DMS53 (cell line): ENCODE data around the gene KRTAP12-3.
"Not testable (repeated sequence)": the region's sequence is repeated elsewhere in the genome, so short reads cannot be mapped to it uniquely, and the experiment has no call there.

Source experiments
- DNase-seq: peaks from one replicate; lab custom pipeline; 2025; lab: John Stamatoyannopoulos, UW

KRTAP12-3 gene

DNA sequence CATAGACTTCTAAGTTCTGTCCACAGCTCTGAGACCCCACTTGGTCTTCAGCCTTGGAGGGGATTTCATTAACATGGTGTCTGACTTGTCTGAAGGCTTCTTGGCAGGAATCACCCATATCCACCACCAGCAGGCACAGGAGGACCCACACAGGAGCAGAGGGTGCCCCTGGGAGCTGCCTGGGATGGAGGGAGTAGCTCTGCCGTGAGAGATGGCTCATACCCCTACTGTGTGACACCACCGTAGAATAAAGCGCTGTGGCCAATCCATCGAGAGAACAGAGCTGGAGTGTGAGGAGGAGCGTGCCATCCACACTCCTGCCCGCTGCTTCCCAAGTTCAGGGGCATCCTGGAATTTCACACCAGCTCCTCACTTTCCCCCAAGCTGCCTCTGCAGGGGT, 27.3 kb downstream of the KRTAP12-3 start:
- DNase-seq = not testable (repeated sequence)

DNA sequence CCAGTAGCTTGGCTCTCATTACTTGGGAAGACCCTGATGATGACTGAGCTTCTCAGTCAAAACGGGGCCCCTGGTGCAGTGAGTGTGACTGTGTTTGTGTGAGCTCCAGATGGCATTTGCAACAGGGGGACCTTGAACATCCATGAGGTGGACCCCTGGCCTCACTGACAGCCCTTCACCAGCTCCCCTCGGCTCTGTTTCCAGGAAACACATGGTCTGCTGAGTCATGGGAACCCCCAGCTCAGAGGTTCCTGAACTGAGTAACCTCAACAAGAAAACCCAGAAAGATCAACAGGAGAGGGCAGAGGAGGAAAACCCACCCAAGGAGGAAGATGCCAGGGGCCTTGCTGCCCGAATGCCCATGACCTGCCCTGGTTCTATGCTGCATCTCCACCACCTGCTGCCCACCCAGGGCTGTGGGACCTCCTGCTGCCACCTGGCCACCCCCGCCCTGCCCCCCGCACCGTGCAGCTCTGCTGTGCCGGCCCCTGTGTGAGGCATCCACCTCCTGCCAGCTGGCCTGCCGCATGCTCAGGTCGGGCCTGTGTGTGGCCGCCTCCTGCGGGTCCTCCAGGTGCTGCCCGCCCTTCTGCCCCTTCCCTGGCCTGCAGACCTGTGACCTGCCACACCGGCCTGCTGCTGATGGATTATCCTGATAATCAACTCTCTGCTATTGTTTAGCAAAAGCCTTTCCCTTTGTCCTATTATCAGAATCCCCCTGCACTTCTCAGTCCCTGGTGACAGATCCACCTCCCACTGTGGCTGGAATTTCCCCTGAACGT, 28.5 kb downstream of the KRTAP12-3 start:
- no peak for DNase-seq

DNA sequence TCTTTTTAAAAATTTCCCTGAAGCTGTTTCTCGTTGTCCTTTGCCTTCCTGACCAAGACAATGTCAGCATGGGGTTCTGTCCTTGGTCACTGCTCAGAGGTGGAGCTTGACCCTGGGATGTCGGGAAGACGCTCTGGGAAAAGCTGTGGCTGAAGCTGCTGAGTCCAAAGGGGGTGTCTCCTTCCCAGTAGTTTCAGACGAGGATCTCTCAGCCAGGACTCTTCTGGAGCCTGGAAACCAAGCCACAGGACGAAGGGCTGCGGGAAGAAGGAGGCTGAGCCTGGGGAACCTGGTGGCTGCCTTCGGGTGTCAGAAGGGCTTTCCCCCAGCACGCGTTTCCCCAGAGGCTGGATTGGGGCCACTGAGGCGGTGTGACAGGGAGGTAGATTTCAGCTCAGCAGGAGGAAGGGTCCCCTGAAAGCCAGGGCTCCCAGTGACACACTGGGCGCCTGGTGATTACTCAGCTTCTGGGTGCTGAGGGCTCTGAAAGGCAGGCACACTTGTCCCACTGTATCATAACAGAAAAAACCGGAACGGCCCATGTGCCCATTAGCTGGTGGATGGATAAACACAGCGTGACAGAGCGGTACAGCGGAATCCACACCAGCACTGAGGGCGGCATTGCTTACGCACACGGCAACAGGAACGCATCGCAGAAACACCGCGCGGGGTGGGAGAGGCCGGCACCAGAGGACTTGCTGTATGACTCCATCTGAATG, 29.3 kb downstream of the KRTAP12-3 start:
- DNase-seq = no peak

DNA sequence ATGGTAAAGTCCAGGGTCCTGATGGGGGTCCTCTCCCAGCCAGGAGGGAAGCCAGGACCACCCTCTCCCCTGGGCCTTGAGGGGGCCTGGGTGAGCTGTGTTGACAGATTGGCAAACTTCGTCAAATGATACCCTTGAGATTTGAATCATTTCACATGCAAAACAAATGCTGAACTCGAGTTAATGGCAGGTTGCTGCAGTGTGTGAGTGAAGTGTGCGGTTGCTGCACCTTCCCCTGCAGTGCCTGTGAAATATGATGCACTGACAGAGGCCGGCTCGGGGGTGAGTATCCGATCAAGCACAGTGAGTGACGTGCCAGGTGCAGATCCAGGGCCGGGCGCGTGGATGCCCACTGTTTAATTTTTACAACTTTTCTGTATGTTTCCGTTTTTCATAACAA, 29.9 kb downstream of the KRTAP12-3 start:
- DNase-seq = no peak

DNA sequence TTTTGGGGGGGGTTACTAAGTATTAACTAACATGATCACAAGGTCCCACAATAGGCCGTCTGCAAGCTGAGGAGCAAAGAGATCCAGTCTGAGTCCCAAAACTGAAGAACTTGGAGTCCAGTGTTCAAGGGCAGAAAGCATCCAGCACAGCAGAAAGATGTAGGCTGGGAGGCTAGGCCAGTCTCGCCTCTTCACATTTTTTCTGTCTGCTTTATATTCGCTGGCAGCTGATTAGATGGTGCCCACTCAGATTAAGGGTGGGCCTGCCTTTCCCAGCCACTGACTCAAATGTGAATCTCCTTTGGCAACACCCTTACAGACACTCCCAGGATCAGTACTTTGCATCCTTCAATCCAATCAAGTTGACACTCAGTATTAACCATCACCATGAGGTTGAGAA, 32.0 kb downstream of the KRTAP12-3 start:
- not testable (repeated sequence) for DNase-seq

DNA sequence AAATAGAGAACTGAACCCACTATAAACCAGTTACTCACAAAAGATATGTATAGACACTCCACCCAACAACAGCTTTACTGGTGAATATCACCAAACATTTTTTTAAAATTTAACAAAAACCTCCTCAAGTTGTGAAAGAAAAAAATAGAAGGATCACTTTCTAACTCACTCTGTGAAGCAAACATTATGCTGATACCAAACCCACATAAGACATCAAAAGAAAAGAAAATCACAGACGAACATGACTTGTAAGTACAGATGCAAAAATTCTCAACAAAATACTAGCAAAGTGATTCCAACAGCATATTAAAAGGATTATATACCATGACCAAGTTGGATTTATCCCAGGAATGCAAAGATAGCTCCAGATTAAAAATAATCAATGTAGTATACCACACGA, 34.0 kb downstream of the KRTAP12-3 start:
- no peak for DNase-seq

DNA sequence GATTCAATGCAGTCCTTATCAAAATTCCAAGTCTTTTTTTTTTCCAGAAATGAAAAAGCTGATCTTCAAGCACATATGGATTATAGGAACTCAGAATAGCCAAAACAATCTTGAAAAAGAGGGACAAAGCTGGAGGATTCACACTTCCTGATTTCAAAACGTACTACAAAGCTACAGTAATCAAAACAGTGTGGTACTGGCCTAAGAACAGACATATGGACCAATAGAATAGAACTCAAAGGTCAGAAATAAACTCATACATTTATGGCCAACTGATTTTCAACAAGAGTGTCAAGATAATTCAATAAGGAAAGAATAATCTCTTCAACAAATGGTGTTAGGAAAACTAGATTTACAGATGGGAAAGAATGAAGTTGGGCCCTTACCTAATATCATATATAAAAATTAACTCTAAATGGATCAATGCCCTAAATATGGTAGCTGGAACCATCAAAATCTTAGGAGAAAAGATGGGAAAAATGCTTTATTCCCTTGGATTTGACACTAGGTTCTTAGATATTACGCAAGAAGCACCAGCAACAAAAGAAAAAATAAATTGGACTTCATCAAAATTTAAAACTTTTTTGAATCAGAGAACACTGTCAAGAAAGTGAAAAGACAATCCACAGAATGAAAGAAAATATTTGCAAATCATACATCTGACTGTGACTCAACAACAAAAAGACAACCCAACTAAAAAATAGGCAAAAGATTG, 35.2 kb downstream of the KRTAP12-3 start:
- DNase-seq = no peak

DNA sequence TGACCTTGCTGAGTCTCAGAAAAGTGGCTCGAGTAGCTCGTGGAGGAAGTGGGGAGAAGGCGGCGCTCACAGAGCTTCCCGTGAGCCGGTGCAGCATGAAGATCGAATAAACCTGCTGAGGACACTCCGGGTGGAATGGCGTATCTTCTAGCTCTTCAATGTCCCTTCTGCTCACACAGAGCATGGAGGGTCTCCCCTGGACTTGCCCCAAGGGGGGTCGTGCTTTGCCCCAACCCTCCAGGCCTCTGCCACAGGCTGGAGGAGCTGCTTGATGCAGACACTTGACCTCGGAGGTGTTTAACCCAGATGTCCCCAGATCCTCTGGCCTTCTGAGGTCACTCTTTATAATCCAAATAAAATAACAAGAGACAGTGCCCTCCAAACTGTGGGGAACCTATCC, 37.0 kb downstream of the KRTAP12-3 start:
- DNase-seq = no peak

DNA sequence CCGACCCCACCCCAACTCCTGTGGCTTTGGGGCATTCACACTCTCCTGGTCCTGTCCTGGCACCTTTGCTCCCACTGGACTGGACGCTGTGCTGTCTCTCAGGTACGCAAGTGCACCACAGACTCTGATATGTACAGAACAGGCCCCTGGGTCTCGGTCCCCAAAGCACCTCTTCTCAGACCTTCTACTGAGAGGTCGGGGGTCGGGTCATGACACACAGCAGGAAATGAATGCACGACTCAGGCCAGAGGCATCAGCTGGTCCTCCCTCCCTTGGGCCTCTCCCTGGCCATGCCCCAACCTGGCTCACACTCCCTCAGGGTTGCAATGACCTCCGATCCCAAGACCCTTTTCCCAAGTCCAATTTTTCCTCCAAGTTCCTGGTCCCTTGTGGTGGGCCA, 37.5 kb downstream of the KRTAP12-3 start:
- DNase-seq = no peak

DNA sequence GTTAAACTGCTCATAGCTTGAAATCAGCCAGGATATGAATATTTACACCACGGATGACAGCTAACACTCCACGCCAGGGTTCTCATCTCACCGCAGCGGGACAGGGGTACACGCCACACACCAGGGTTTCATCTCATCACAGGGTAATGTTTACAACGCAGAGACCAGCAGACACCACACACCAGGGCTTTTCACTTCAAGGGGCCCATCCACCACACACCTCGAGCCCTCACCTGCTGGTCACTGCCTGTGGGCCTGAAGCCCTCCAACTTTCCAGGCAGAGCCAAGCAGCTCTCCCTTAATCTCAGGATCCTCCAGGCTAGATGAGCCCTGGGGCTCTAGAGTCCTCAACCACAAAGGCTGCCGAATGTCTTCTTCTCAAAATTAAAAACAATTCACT, 37.9 kb downstream of the KRTAP12-3 start:
- no peak for DNase-seq

DNA sequence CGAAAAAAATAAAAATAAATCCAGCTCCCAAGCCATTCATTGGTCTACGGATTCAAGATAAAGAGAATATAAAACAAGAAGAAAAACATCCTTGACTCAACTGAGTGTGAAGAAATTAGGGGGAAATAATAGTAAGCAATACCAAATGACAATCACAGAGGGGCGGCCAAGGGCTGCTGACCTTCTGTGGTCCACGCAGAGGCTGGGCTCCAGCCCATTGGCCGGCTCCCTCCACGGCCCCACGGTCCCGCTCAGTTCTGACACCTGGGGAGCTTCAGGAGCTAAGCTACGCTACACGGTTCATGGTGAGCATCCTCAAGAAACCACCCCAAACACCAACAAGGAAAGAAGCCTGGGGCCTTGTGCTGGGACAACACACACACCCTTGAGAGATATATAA, 38.8 kb downstream of the KRTAP12-3 start:
- DNase-seq = no peak

DNA sequence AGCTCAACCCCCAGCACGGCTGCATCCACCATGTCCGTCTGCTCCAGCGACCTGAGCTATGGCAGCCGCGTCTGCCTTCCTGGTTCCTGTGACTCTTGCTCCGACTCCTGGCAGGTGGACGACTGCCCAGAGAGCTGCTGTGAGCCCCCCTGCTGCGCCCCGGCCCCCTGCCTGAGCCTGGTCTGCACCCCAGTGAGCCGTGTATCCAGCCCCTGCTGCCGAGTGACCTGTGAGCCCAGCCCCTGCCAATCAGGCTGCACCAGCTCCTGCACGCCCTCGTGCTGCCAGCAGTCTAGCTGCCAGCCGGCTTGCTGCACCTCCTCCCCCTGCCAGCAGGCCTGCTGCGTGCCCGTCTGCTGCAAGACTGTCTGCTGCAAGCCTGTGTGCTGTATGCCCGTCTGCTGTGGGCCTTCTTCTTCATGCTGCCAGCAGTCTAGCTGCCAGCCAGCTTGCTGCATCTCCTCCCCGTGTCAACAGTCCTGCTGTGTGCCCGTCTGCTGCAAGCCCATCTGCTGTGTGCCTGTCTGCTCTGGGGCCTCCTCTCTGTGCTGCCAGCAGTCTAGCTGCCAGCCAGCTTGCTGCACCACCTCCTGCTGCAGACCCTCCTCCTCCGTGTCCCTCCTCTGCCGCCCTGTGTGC, 39.6 kb downstream of the KRTAP12-3 start, which contains the start of gene KRTAP10-12:
Gene KRTAP10-12, plus strand, starts transcription at position 1 of the 639 bp plus-strand sequence. Its CDS starts 30 bp downstream, at position 31.
- not testable (repeated sequence) for DNase-seq

DNA sequence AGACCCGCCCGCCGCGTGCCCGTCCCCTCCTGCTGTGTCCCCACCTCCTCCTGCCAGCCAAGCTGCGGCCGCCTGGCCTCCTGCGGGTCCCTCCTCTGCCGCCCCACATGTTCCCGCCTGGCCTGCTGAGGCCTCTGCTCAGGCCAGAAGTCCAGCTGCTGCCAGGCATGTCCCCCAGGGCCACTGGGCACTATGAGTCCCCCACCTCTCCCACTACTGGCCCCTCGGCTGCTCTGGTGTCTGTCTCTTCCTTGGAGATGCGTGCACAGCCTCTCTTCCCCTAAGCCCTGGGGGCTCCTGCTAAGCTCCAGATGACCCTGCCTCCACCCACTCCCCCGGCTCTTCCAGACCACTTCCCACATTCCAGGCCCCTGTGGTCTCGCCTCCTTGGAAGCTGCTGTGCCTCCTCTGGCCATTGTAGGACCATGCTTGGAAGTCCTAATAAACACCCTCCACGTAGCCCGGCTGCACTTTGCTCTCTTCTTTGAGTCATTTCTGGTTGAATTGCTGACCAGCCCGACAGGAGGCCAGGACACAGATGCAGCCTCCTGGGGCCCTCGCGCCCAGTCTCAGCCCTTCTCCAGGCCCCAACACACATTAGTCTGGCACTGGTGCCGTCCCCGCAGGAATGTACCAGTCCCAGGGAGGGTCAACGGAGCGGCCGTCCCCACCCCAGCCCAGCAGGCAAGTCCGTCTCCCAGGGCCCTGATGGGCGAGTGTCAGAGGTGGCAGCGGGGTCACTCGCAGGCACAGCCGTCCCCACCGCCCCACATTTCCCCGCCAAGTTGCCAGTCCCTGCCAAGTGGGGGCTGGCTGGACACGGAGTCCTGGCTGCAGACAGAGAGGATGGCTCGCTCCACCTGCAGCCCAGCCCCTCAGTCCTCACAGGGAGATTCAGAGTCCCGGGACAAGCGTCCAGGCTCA, 40.3 kb downstream of the KRTAP12-3 start:
- DNase-seq = no peak

DNA sequence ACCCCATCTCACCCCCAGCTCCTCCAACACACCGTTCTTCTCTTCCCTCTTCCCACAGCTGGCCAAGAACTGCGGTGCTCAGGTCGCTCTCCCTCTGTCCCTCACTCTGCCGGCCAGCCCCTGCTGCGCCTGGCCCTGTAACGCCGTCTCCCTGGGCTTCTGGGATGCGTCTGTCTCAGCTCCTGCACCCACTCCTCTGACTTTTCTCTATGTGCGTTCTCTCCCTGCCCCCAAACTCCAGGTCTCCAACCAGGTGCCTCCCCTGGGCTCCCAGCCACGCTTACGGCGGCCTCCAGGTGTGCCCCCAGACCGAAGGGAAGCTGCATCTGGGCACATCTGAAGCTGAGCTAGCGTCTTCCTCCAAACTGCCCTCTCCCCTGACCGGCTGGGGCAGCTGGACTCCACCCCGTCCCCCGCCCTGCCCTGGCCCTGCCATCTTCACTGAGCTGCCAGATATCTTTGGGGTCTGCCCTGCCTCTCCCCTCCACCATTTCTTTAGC, 41.8 kb downstream of the KRTAP12-3 start:
- DNase-seq = no peak

DNA sequence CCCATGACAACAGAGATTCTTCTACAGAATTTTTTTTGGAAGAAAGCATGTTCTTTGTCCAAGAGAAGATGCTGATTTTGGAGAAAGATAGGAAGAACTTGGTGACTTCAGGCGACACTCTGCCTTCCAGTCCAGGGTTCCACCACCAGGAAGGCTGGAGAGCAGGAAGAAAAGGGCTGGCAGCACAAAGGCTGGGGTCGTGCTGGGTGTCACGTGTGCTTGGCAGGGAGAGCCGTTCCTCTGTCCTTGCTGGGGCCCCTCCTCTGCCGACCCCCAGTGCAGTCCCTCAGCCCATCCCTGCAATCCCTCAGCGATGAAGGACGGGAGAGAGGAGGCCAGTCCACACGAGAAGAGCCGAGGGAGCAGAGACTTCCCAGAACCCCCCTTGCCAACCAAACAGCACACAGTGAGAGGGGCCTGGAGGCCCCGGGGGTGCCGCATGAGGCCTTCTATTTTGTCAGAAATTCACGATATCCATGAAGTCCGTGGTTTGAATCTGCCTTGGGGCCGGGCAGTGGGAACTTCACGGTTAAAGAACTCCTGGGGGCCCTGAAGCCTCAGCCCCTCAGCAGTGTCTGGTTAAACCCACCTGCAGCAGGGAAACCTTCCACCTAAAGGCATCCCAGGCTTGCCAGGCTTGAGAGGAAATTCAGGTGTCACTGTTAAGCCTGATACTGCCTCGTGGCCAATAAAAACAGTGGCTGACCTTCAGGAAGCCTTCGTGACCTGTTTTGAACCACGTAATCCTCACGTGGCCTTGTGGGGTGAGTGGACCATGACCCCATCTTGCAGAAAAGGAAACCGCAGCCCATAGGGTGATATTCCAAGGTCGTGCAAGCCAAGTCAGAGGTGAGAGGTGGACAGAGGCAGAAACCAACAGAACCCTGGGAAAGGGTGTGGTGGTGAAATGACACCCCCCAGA, 42.6 kb downstream of the KRTAP12-3 start:
- DNase-seq = no peak

DNA sequence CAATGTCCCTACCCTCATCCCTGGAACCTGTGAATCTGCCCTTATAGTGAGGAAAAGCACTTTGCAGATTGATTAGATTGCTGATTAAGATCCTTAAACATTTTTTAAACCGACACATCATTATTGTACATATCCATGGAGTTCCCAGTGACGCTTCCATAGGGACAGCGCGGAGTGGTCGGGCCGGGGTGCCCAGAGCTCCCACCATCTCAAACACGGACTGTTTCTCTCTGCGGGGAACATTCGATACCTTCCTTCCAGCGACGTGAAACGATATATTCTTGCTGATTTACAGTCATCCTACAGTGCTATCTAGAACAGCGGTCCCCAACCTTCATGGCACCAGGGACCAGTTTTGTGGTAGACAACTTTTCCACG, 43.3 kb downstream of the KRTAP12-3 start:
- no peak for DNase-seq

DNA sequence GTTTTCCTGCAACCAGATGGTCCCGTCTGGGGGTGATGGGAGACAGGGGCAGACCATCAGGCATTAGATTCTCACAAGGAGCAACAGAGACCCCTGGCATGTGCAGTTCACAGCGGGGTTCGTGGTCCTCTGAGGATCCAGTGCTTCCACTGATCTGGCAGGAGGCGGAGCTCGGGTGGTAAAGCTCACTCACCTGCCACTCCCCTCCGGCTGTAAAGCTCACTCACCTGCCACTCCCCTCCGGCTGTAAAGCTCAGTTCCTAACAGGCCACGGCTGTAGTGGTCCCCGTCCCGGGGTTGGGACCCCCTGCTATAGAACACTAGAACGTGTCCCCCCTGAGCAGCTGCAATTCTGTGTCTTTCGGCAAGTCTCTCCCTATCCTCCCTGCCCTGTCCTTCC, 43.8 kb downstream of the KRTAP12-3 start:
- no peak for DNase-seq

DNA sequence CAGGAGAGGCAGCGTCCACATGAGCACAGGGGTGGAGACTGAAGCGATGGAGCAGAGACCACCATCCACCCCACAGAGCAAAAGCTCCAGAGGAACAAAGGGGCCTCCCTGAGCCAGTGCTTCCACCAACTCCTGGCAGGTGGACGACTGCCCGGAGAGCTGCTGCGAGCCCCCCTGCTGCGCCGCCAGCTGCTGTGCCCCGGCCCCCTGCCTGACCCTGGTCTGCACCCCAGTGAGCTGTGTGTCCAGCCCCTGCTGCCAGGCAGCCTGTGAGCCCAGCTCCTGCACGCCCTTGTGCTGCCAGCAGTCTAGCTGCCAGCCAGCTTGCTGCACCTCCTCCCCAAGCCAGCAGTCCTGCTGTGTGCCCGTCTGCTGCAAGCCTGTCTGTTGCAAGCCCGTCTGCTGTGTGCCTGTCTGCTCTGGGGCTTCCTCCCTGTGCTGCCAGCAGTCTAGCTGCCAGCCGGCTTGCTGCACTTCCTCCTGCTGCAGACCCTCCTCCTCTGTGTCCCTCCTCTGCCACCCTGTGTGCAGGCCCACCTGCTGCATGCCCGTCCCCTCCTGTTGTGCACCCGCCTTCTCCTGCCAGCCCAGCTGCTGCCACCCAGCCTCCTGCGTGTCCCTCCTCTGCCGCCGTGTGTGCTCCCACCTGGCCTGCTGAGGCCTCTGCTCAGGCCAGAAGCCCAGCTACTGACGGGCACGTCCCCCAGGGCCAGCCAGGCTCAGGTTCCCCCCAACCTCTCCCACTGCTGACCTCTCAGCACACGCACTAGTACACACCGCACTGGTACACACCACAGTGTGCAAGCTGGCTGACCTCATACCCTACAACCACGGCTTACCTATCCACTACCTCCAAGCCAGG, 44.6 kb downstream of the KRTAP12-3 start:
- DNase-seq = no peak
